Measurements from ENCODE around the gene GP9. TPM values are rescaled to one million over a fixed set of nuclear protein-coding genes. Genes with fewer than 3 reads are reported as not detected.

GP9 gene
- total RNA-seq, 2 experiments from 2014 or later = not detected

- DNase-seq = no peak
- Mint-ChIP-seq H3K4me3 (no peak overlapping the region), H3K4me1 (ENCODE audit: low read depth) (peaks cover 9% of the 10 kb centered on the region), H3K36me3 (no peaks in the 10 kb centered on the region), H3K27ac (no peak overlapping the region), H3K27me3 (no peaks in the 10 kb centered on the region), H3K9me3 (no peaks in the 10 kb centered on the region)
- CTCF ChIA-PET = interaction anchor here (0.7 to 1.5 kb wide), 7 partner anchors 14 to 350 kb away, joined by 3 to 6 read pairs (median 4); no protein-coding TSS in a partner anchor
- POLR2A ChIA-PET = interaction anchor here (0.9 kb wide), 1 partner anchor 88 kb away, joined by 3 read pairs; no protein-coding TSS in a partner anchor
- intact Hi-C loops (cut with micrococcal nuclease) = no loop called here
Observed at GRCh38 chr3:129030611-129031010, 30.0 kb upstream of the GP9 start.

GRCh38 chr3:129031476-129032215 is 28.9 kb upstream of the GP9 start:
- DNase-seq = no peak
- Mint-ChIP-seq H3K36me3 (no peaks in the 10 kb centered on the region), H3K4me3 (no peak overlapping the region), H3K9me3 (no peaks in the 10 kb centered on the region), H3K27ac (no peak overlapping the region), H3K27me3 (no peaks in the 10 kb centered on the region), H3K4me1 (ENCODE audit: low read depth) (peaks cover 2% of the 10 kb centered on the region)
- POLR2A ChIA-PET = no interaction called here
- intact Hi-C loops (cut with micrococcal nuclease) = no loop called here
- CTCF ChIA-PET = interaction anchor here (0.9 to 1.7 kb wide), 4 partner anchors 15 to 61 kb away, joined by 3 to 6 read pairs (median 4); no protein-coding TSS in a partner anchor

DNA sequence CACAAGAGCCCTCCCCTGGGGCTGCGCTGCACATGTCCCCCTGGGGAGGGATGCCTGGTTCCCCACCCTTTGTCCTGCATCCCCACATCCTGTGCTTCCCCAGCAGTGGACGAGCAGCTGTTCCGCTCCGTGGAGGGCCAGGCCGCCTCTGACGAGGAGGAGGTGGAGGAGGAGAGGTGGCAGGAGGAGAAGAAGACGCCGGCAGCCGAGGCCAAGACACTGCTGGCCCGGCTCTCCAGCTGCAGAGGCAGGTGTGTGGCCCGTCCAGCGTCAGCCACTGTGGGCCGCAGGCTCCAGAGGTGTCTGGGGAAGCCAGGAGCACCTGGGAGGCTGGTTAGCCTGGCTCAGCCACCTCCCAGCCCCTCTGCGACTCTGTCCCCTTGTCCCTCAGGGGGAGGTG is 27.9 kb upstream of the GP9 start:
- no peaks in the 10 kb centered on the region for H3K36me3 Mint-ChIP-seq
- DNase-seq = no peak
- intact Hi-C loops (cut with micrococcal nuclease) = no loop called here
- ChIA-PET POLR2A (no interaction called here), CTCF (interaction anchor here (1.7 kb wide), 1 partner anchor 16 kb away, joined by 6 read pairs; no protein-coding TSS in a partner anchor)
- no peak overlapping the region for H3K4me3 Mint-ChIP-seq
- no peaks in the 10 kb centered on the region for H3K27me3 Mint-ChIP-seq
- H3K4me1 Mint-ChIP-seq (ENCODE audit: low read depth) = no peaks in the 10 kb centered on the region
- H3K27ac Mint-ChIP-seq = no peak overlapping the region
- H3K9me3 Mint-ChIP-seq = no peaks in the 10 kb centered on the region

DNA sequence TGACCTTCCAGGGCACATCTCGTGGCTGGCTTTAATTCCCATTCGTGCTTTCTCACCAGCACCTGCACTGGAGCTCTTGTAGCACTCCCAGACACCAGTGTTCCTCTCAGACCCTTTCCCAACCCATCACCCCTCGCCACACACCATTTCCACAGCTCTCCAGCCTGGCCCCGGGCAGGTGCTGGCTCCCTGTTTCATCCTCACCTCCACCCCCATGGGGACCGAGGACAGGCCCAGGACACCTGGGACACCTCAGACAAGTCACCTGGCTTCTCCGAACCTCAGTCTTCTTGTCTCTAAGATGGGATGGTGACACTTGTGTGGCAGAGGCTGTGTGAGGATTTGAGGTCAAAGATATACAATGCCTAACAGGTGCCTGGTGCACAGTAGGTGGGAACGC is 27.4 kb upstream of the GP9 start:
- H3K4me3 Mint-ChIP-seq = no peak overlapping the region
- no peaks in the 10 kb centered on the region for H3K36me3 Mint-ChIP-seq
- no peaks in the 10 kb centered on the region for H3K4me1 Mint-ChIP-seq (ENCODE audit: low read depth)
- H3K27me3 Mint-ChIP-seq = no peaks in the 10 kb centered on the region
- ChIA-PET POLR2A (no interaction called here), CTCF (no interaction called here)
- no peaks in the 10 kb centered on the region for H3K9me3 Mint-ChIP-seq
- intact Hi-C loops (cut with micrococcal nuclease) = no loop called here
- no peak overlapping the region for H3K27ac Mint-ChIP-seq
- DNase-seq = no peak

- CTCF ChIA-PET = interaction anchor here (0.8 kb wide), 1 partner anchor 20 kb away, joined by 3 read pairs; no protein-coding TSS in a partner anchor
- intact Hi-C loops (cut with micrococcal nuclease) = no loop called here
- no peaks in the 10 kb centered on the region for H3K4me1 Mint-ChIP-seq (ENCODE audit: low read depth)
- H3K27me3 Mint-ChIP-seq = no peaks in the 10 kb centered on the region
- H3K4me3 Mint-ChIP-seq = no peak overlapping the region
- POLR2A ChIA-PET = no interaction called here
- no peaks in the 10 kb centered on the region for H3K36me3 Mint-ChIP-seq
- H3K27ac Mint-ChIP-seq = no peak overlapping the region
- no peak for DNase-seq
- no peaks in the 10 kb centered on the region for H3K9me3 Mint-ChIP-seq
Observed at GRCh38 chr3:129033633-129034321, 26.8 kb upstream of the GP9 start.

GRCh38 chr3:129034642-129035041 is 25.9 kb upstream of the GP9 start:
- CTCF ChIA-PET = interaction anchor here (0.8 kb wide), 1 partner anchor 19 kb away, joined by 3 read pairs; no protein-coding TSS in a partner anchor
- no peaks in the 10 kb centered on the region for H3K4me1 Mint-ChIP-seq (ENCODE audit: low read depth)
- no peak overlapping the region for H3K4me3 Mint-ChIP-seq
- H3K27ac Mint-ChIP-seq = no peak overlapping the region
- peaks cover under 1% of the 10 kb centered on the region for H3K27me3 Mint-ChIP-seq
- no peaks in the 10 kb centered on the region for H3K9me3 Mint-ChIP-seq
- POLR2A ChIA-PET = no interaction called here
- no peaks in the 10 kb centered on the region for H3K36me3 Mint-ChIP-seq
- DNase-seq = no peak
- intact Hi-C loops (cut with micrococcal nuclease) = no loop called here

- peaks cover 6% of the 10 kb centered on the region for H3K27me3 Mint-ChIP-seq
- no peaks in the 10 kb centered on the region for H3K9me3 Mint-ChIP-seq
- no peak for DNase-seq
- no peak overlapping the region for H3K27ac Mint-ChIP-seq
- no peak overlapping the region for H3K4me3 Mint-ChIP-seq
- intact Hi-C loops (cut with micrococcal nuclease) = no loop called here
- no peaks in the 10 kb centered on the region for H3K36me3 Mint-ChIP-seq
- CTCF ChIA-PET = interaction anchor here (1.1 kb wide), 2 partner anchors 9 to 18 kb away, joined by 3 to 5 read pairs; no protein-coding TSS in a partner anchor
- POLR2A ChIA-PET = no interaction called here
- no peaks in the 10 kb centered on the region for H3K4me1 Mint-ChIP-seq (ENCODE audit: low read depth)
Observed at GRCh38 chr3:129035360-129036221, 25.0 kb upstream of the GP9 start.

- no peaks in the 10 kb centered on the region for H3K36me3 Mint-ChIP-seq
- CTCF ChIA-PET = interaction anchor here (0.9 to 1.4 kb wide), 5 partner anchors 9 to 66 kb away, joined by 3 to 5 read pairs (median 3); no protein-coding TSS in a partner anchor
- intact Hi-C loops (cut with micrococcal nuclease) = no loop called here
Observed at GRCh38 chr3:129036222-129037092, 24.1 kb upstream of the GP9 start.

GRCh38 chr3:129037093-129037419 is 23.5 kb upstream of the GP9 start:
- no peak for DNase-seq
- no peaks in the 10 kb centered on the region for H3K36me3 Mint-ChIP-seq
- H3K27ac Mint-ChIP-seq = no peak overlapping the region
- H3K4me3 Mint-ChIP-seq = no peak overlapping the region
- H3K27me3 Mint-ChIP-seq = peaks cover 9% of the 10 kb centered on the region
- H3K4me1 Mint-ChIP-seq (ENCODE audit: low read depth) = no peaks in the 10 kb centered on the region
- no peaks in the 10 kb centered on the region for H3K9me3 Mint-ChIP-seq
- intact Hi-C loops (cut with micrococcal nuclease) = no loop called here
- ChIA-PET POLR2A (no interaction called here), CTCF (interaction anchor here (0.9 to 1.4 kb wide), 4 partner anchors 9 to 66 kb away, joined by 3 read pairs; no protein-coding TSS in a partner anchor)

More at GRCh38 chr3:129036222-129037092, 24.1 kb upstream of the GP9 start:
- DNase-seq = no peak
- H3K4me3 Mint-ChIP-seq = no peak overlapping the region
- POLR2A ChIA-PET = no interaction called here
- no peaks in the 10 kb centered on the region for H3K4me1 Mint-ChIP-seq (ENCODE audit: low read depth)
- peaks cover 9% of the 10 kb centered on the region for H3K27me3 Mint-ChIP-seq
- no peak overlapping the region for H3K27ac Mint-ChIP-seq
- no peaks in the 10 kb centered on the region for H3K9me3 Mint-ChIP-seq

DNA sequence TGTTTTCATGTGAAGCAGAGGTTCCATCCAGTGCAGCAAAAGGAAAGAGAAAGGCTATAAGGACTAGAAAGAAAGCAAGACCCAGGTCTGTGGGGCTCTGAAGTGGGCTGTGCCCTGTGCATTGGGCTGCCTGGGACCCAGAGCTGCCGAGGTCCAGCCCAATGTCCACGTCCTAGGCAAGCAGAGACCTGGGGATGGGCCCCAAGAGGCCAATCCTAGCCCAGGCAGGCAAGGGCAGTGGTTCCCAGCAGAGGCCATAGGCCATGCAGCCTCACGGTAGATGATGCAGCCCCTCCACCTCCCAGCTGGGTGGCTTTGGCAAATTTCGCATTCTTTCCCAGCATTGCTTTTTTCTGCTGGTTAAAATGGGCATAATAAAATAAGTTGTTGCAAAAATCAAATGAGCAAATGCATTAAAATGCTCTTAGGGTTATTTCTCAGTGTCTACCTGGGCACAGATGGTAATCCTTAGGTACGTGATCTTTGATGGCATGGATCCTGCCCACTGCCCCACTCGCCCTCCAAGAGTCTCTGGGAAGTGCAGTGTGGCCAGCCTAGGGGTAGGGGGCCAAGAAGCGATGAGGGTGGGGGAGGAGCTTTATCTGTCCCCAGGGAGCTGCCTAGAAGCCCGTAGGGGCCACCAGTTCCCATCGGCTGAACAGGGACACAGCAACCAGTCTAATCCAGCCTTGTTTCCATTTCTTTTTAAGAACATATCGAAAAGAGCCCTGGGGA is 22.3 kb upstream of the GP9 start:
- Mint-ChIP-seq H3K9me3 (no peaks in the 10 kb centered on the region), H3K36me3 (no peaks in the 10 kb centered on the region), H3K4me1 (ENCODE audit: low read depth) (no peaks in the 10 kb centered on the region), H3K27me3 (peaks cover 12% of the 10 kb centered on the region), H3K27ac (no peak overlapping the region), H3K4me3 (no peak overlapping the region)
- POLR2A ChIA-PET = interaction anchor here (0.5 to 0.6 kb wide), 2 partner anchors 11 to 118 kb away, joined by 3 to 4 read pairs; no protein-coding TSS in a partner anchor
- CTCF ChIA-PET = interaction anchor here (1.3 to 1.5 kb wide), 3 partner anchors 15 to 68 kb away, joined by 3 to 4 read pairs (median 3); no protein-coding TSS in a partner anchor
- intact Hi-C loops (cut with micrococcal nuclease) = no loop called here
- DNase-seq = no peak
